Activated T-helper 1 cell treated with Interleukin-2 at 50 U/mL for 16 hours (primary cell): ENCODE results near the gene ATF5.
A peak's percentile ranks its signal among the peaks of the same experiment; 100 is the strongest.
"Not testable (repeated sequence)": the region's sequence is repeated elsewhere in the genome, so short reads cannot be mapped to it uniquely, and the experiment has no call there.

Source experiments
- DNase-seq: peaks from one replicate; pipeline ENCODE4 v3.0.0-alpha.2; 2020; ENCODE audit warnings: low read depth

ATF5 gene

DNA sequence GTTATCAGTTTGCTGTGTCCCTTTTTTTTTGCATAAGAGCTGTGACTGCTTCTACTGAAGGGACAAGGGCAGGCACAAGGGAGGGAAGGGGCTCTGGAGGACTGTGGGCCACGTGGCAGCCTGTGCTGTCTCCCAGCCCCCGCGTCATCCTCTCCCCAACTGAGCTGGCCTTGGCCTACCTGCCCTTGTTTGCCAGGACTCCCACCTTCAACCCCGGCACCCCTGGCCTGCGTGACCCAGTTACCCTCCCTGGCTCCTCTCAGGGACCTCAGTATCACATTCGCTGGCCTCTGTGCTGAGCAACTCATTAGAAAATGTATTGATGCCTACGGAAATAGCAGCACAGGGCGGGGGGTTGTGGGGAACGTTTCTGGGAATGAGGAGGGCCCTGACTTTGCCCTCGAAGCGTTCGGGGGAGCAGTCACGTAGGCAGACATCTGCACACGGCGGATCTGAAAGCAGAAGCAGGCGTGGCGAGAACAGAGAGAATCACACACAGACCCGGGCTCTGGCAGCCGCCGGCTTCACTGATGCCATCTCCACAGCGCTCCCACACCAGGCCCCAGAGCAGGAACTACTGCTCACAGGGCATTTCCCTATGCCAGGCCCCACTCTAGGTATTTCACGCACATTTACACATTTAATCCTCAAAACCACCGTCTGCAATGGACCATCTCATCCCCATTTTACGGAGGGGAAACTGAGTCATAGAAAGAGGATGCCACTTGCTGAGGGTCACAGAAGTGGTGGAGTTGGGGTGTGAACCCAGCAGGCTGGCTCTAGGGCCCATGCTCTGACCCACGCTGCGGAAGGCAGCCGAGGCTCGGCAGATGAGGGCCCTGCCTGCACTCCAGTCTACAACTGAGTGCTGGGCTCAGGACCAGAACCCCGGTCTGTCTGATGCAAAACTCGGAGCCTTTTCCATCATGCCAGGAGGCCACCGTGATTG is 5.7 kb upstream of the ATF5 start:
- DNase-seq, result no peak

DNA sequence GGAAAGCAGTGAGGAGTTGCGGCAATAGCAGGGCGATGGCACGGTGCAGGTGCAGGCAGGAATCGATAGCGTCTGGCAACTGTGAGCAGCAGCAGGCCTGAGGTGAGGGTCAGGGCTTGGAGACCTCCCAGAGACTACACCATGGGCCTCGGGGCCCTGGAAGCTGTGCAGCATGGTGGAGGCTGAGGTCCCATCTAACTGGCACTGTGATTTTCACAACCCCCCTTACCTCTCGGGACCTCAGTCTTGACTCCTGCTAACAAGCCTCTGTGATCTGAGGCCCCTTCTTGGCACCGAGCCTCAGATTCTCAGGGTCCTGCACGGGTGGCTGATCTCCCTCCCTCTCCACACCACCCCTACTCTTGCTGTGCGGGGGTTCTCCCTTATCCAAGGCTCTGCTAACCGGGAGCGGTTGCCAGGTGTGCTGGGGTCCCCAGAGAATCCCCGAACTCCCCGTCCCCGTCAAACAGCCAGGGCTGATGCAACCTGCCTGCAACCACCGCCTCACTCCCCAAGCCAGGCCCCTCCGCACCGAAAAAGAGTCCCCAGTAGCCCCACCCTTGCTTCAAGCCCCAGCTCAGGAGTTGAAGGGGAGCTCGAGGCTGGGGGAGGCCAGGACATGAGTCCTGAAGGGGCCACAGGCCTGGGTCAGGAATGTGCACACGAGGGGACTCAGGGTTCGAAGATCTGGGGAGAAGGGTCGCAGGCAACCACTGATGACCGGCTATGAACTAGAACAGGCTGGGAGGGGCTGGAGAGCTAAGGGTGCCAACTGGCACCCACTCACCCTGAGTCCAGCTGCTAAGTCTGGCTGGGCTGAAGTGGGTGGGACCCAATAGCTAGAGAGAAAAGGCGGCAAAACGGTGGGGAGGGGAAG is 4.8 kb upstream of the ATF5 start:
- DNase-seq, result no peak

DNA sequence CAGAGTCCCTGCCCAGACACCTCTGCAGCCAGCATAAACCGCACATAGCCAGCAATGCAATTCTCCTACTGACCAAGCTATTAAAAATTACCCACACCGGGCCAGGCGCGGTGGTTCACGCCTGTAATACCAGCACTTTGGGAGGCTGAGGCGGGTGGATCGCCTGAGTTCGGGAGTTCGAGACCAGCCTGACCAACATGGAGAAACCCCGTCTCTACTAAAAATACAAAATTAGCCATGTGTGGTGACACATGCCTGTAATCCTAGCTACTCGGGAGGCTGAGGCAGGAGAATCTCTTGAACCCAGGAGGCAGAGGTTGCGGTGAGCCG is 4.2 kb upstream of the ATF5 start:
- DNase-seq, result not testable (repeated sequence)

DNA sequence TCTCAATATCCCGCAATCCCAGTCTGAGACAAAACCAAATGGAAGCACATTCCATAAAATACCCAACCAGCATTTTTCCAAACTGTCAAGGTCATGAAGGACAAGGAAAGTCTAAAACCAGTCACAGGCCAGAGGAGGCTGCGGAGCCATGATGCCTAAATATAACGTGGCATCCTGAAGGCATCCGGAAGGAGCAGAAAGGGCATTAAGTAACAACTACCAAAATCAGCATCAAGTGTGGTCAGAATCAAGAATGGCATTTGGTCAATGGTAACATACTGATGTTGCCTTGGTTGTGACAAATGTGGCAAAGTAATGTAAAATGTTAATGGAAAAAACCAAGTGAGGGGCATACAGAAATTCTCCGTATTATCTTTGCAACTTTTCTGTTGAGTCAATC is 3.5 kb upstream of the ATF5 start:
- no peak for DNase-seq

DNA sequence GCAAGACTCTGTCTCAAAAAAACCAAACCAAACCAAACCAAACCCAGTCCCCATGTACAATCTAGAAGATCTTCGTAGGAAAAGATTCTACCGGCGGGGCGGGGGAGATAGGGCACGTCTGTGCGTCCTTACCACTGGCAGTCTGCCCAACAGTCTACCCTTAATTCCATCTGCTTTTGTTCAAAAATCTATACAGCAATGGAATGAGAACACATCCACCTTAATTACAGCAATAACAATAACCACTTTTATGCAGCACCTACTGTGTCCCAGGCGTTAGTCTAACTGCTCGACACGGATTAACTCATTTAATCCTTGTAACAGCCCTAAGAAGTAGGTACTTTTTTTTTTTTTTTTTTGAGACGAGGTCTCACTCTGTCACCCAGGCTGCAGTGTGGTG is 2.5 kb upstream of the ATF5 start:
- DNase-seq, result no peak

DNA sequence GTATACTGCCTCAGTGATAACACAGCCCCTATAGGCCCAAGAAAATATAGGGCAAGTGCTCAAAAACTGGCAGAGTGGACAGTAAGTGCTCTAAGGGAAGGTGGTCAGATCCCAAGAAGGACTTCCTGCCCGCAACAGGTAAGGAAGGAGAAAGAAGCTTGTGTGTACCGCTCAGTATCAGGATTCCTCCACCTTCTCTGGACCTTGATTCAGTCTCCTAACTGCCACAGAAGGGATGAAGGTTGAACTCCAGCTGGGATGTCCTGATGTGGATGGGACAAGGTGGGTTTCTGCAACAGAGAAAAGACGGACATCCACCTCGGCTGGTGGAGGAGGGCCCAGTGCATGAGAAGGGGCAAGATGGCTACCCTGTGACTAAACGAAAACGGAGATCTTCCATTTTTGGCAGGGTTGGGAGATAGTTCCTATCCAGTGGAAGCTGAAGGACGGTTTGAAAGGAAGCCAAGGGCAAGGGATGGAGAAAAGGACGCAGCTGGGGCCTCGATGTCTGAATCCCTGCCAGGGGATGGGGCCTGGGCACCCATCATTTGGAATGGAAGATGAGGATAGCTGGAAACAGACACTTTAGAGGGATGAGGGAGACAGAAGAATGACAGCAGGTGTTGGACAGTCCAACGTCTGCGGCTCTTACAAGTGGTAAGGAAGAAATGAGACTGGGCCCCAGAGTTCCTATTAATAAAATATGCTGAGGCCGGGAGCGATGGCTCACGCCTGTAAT is 1.3 kb upstream of the ATF5 start:
- DNase-seq, result no peak

DNA sequence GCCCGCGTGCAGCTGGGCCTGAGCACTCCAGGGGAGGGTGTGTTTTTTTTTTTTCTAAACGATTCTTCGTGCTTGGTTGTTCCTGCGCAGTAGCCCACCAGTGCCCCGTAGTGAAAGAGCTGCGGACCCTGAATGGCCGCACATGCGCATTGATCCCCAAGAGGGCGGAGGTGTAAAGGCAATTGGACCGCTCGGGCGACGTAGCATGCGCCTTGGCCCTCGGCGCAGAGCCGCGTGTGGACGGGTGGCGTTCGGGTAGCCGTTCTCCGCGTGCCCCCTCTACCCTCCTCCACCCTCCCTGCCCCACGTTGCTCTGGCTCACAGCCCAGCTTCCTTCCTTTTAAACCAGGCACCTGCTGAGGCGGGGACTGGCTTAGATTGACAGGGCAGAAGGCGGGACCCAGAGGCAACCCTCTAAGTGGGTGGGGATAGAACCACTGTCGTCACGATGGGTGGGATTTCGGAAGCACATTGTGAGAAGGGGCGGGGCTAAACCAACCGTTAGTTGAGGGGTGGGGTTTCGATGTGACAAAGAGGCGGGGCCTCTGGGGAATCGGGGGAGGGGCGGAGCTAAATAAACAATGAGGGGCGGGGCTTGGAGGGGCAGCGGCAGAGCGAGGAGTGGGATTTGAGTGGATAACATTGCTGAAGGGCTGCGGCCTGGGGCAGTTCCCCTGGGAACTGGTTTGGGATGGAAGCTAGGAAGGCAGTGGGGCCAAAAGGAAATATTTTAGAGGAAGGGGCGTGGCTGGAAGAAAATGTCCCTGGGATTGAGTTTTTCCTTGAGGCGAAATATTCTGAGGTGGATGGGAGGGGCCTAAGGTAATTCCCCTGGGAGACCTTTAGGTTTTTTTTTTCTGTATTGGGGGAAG is 842 bp downstream of the ATF5 start:
- peak; percentile 78 for DNase-seq

DNA sequence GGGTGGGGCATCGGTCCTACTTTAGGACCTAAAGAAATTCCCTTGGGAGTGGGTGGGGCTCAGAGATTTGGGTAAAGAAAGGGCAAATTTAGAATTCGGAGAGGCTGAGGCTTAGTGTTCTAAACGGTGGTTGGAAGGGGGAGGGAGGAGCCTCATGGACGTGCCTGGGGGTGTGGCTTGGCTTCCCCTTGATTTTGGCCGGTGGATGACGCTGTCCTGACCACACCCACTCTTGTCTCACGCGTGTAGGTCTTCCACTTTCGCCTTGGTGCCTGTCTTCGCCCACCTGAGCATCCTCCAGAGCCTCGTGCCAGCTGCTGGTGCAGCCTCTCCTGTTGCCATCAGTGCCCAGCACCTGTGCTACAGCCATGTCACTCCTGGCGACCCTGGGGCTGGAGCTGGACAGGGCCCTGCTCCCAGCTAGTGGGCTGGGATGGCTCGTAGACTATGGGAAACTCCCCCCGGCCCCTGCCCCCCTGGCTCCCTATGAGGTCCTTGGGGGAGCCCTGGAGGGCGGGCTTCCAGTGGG is 1.5 kb downstream of the ATF5 start:
- DNase-seq, result no peak

DNA sequence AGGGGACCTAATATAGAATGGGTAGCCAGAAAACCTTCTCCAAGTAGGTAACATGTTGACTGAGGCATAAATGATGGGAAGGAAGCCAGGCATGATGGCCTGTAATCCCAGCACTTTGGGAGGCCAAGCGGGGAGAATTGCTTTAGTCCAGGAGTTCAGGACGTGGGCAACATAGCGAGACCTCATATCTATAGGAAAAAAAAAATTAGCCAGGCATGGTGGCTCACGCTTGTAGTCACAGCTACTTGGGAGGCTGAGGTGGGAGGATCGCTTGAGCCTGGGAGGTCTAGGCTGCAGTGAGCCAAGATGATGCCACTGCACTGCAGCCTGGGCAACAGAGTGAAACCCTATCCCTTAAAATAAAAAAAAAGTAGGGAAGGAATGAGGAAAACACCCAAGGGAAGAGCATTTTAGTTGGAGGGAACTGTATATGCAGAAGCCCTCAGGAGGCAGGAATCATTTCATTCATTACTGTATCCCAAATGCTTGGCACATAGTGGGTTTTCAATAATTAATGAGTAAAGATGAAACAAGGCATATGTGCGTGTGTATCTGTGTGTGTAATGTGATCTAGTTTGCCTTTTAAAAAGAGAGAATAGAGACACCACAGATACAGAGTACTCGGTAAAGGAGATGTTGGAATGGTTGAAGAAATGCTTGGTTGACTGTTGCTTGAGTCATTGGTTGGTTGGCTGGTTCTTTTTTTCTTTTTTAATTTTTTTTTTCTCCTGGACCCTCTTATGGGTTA is 2.5 kb downstream of the ATF5 start:
- DNase-seq, result no peak

DNA sequence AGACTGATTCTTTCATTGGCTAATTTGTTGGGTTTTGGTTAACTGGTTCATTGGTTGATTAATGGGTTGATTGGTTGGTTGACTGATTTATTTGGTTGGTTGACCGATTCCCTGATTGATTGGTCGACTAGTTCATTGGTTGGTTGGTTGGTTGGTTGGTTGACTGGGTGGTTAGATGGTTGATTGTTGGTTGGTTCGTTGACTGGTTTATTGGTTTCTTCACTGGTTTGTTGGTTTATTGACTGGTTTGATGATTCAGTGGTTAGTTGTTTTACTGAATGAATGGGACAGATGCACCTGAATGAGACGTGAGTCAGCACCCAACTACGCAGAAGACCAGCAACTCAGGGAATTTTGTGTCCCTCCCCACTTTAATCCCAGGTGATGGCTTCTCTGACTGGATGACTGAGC is 3.0 kb downstream of the ATF5 start:
- DNase-seq, result no peak

DNA sequence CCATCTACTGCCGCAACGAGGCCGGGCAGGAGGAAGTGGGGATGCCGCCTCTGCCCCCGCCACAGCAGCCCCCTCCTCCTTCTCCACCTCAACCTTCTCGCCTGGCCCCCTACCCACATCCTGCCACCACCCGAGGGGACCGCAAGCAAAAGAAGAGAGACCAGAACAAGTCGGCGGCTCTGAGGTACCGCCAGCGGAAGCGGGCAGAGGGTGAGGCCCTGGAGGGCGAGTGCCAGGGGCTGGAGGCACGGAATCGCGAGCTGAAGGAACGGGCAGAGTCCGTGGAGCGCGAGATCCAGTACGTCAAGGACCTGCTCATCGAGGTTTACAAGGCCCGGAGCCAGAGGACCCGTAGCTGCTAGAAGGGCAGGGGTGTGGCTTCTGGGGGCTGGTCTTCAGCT is 3.7 kb downstream of the ATF5 start:
- DNase-seq, result peak; percentile 40

DNA sequence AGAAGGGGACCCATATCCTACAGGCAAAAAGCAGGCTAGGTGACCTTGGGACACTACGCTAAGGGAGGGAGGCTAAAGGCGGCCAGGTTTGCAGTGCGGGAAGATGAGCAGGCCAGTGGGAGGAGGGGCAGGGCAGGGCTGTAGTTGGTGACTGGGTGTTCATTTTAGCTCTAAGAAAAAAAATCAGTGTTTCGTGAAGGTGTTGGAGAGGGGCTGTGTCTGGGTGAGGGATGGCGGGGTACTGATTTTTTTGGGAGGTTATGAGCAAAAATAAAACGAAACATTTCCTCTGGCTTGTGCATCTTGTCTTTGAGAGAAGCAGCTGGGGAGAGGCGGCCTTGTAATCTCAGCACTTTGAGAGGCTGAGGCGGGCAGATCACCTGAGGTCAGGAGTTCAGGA is 4.6 kb downstream of the ATF5 start:
- DNase-seq, result no peak

DNA sequence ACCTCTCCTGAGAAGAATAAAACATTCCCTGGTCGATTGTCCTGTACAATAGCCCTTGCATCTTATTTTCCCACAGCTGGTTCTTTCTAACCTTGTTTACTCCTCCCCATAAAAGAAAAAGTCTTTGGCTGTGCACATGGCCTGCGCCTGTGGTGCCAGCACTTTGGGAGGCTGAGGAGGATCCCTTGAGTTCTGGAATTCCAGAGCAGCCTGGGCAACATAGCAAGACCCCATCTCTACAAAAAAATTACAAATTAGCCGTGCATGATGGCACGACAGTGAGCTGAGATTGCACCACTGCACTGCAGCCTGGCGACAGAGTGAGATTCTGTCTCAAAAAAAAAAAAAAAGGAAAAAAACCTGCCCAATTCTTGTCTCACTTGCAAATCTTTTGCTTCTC is 7.5 kb downstream of the ATF5 start:
- no peak for DNase-seq

DNA sequence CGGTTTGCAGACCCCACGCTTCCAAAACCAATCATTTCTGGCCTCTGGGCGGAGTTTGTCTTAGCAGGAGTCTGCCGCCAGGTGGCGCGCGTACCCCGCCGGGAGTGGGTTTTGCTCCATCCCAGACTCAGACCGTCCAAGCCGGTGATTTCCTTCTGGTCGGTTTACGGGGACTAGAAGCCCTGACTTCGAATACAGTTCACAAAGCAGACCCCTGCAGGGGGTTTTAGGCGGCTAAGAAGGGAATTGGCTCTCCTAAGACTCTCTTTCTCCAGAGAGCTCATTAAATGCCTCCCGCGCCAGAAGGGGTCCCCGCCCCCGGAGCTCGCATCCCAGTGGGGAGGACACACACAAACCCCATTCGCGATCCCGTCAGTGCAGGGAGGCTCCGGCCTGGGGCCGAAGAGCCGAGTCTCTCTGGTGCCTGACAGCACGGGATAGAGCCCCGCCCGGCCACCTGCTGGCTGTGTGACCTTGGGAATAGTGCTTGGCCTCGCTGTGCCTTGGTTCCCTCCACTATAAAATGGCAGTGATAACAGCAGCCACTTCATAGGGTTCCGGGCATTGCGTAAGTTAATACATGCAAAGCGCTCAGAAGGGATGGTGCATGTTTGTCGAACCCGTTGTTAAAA is 8.9 kb downstream of the ATF5 start:
- DNase-seq, result peak; percentile 62

DNA sequence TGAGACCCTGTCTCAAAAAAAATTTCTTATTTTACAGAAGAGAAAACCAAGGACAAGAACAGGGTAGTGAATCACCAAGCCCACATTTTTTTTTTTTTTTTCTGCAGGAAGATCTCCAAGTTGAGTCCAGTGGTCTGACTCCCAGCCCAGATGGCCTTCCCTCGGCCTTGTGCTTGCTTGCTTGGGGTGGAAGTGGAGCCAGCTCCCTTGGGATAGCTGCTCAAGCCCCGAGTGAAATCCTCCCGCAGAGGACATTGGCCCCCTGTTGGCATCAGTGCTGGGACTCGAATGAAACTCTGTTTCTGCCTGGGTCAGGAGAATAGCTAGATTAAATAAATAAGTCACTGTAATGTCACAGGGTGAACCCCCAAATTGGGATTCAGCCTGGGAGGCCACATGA is 9.7 kb downstream of the ATF5 start:
- DNase-seq, result no peak

DNA sequence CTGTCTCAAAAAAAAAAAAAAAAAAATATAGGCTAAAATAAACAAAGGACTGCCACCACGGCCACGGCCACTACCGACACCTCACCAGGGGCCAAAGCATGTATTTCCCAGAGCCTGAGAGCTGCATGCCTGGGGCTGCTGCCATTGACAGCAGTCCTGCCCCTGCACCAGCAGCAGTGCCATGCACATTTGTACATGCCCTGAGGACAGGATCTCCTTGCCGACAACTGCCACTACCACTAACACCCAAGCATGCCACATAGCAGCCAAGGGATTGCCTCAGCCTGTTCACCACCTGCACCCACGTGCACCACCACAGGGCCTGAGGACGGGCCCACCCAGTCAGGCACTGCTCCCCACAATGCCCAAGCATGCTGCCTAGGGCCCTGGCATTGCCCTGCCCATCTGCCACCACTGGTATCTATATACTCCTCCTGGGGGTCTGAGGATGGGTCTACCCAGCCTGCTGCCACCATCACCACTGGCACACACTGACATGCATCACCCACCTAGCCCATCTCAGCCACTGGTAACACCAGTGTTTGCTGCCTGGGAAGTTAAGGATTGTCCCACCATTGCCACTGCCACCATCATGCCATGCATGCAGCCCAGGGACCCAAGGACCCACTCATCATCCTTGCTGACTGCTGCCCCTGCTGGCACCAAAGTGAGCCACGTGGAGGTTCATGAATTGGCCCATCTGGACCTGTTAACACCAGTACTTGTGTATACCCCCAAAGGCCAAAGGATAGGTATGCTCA is 10.9 kb downstream of the ATF5 start:
- DNase-seq, result no peak

DNA sequence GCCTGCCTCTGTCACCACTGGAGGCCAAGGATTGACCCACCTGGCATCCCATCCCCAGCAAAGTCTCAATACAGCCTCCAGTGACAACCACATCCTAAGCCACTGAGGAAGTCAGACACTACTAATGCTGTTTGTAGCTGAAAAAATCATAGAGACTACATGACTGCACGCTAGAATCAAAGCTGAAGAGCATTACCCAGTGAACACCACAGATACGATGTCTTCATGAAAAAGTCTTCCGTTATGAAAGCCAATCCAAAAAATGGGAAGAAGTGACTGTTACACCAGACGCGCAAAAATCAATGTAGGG is 11.4 kb downstream of the ATF5 start:
- no peak for DNase-seq

DNA sequence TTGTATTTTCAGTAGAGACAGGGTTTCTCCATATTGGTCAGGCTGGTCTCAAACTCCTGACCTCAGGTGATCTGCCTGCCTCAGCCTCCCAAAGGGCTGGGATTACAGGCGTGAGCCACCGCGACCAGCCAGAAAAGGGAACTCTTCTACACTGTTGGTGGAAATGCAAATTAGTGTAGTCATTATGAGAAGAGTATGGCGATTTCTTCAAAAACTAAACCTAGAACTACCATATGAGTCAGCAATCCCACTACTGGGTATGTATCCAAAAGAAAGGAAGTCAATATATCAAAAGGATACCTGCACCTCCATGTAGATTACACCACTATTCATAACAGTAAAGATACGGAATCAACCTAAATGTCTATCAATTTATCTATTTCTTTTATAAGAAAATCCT is 15.6 kb downstream of the ATF5 start:
- DNase-seq, result not testable (repeated sequence)

DNA sequence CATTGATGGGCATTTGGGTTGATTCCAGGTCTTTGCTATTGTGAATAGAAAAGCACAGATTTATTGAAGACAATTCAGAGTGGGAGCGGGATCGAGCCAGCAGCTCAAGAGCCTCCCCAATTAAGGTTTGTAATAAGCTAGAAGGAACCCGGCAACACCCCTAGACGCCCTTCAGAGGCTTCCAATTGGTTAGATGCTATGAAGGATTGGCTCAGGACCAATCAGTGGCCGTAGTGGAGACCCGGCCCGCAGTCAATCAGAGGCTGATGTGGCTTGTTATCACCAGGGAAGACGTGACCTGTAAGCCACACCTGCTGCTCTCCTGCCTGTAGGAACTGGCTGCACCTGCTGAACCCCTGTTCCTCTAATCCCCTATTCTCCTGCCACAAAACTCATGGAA is 17.4 kb downstream of the ATF5 start:
- DNase-seq, result no peak
